ENCODE measurements around the gene ACRBP.

DNA sequence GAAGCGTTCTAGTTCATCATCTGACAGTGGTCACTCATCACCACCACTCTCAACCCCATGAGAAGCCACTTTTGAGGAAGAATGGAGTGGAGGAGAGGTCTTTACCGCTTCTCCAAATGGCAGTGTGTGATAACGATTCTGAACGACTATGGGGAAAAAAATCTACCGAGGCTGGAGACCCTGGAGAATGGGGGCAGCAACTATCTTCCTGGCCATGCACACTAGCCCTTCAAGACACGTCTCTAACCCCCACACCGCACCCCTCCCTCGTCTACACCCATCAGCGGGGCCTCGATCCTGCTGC is 15.3 kb upstream of the ACRBP start:
- TF ChIP-seq POLR2AphosphoS5 (IDR thresholded peaks at IDR 0.05) (no peak), EZH2 (IDR thresholded peaks at IDR 0.05; ENCODE audit: borderline replicate concordance, insufficient read depth, low read length, poor library complexity, severe bottlenecking) (no peak)
- TF ChIP-seq, protein P1, sequence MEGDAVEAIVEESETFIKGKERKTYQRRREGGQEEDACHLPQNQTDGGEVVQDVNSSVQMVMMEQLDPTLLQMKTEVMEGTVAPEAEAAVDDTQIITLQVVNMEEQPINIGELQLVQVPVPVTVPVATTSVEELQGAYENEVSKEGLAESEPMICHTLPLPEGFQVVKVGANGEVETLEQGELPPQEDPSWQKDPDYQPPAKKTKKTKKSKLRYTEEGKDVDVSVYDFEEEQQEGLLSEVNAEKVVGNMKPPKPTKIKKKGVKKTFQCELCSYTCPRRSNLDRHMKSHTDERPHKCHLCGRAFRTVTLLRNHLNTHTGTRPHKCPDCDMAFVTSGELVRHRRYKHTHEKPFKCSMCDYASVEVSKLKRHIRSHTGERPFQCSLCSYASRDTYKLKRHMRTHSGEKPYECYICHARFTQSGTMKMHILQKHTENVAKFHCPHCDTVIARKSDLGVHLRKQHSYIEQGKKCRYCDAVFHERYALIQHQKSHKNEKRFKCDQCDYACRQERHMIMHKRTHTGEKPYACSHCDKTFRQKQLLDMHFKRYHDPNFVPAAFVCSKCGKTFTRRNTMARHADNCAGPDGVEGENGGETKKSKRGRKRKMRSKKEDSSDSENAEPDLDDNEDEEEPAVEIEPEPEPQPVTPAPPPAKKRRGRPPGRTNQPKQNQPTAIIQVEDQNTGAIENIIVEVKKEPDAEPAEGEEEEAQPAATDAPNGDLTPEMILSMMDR (IDR thresholded peaks at IDR 0.05; ENCODE audit: poor library complexity, severe bottlenecking): no peak

Measured in neural cell (in vitro differentiated cells).